GM11168 (cell line): ENCODE results near the gene RYR2.

ENCODE experiments used
- in situ Hi-C: fragments of 300-500 bp; cut with MboI; formaldehyde crosslinking; loops from one replicate; pipeline ENCODE4 v1.12.0; 2022; ENCODE audit warnings: low sequenced_read_pairs; ENCODE audit not compliant: unreplicated experiment

Gene RYR2

GRCh38 chr1:237500566-237500965 is 458.6 kb downstream of the RYR2 start:
- in situ Hi-C loops: no loop called here

- in situ Hi-C loops: no loop called here
Measured at GRCh38 chr1:237503292-237503691, 461.3 kb downstream of the RYR2 start.

DNA sequence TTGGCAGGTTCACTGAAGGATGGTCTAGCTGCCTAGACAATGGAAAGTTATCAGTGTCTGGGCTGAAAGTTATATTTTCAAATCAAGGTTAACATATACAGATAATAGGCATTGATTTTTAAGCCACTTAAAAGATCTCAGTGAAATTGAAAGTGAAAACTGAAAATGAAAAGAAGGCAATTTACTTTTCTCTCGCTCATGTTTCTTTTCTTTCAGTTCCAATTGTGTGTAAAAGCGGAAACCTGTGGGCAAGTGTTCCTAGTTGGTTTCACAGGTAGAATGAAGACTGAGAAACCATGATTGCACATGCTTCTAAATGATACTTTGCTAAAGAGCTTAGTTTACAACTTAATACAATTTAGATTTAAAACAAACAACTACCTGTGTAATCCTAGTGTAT is 465.0 kb downstream of the RYR2 start:
- in situ Hi-C loops: no loop called here

DNA sequence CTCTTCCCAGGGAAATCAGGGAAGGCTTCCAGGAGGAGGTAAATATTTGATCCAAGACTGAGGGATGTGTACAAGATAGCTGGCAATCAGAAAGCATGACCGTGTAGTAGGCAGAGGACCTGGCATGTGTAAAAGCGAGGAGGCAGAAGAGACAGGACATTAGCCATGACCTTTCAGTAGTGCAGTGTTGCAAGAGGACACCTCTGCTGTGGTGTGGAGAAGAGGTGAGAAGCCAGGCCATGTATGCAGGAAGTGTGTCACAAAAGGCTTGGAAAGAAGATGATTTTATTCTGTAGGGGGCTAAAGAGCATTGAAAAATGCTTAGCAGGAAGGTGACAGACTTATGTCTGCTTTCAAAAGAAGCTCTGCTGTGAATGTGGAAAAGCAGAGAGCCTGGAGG is 467.8 kb downstream of the RYR2 start:
- in situ Hi-C loops: no loop called here

- in situ Hi-C loops: no loop called here
Measured at GRCh38 chr1:237525102-237525501, 483.1 kb downstream of the RYR2 start.

- in situ Hi-C loops: no loop called here
Measured at GRCh38 chr1:237527761-237528160, 485.8 kb downstream of the RYR2 start.

DNA sequence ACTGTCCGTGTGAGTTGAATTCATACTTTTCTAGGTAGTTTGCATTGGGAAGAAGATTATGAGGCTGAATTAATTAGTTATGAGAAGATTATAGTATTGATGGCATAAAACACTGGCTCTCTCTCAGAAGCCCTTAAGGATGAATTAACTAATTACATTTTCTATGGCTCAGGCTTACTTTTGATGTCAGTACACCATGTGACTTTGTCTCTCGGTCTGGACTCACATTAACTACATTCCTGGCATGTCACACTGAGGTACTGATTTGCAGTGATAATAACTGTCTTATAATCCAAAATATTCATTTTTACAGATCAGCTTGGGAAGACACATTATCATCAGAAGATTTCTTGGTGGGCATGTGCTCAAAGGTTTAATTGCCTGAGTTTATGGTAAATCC is 486.6 kb downstream of the RYR2 start:
- in situ Hi-C loops: no loop called here

DNA sequence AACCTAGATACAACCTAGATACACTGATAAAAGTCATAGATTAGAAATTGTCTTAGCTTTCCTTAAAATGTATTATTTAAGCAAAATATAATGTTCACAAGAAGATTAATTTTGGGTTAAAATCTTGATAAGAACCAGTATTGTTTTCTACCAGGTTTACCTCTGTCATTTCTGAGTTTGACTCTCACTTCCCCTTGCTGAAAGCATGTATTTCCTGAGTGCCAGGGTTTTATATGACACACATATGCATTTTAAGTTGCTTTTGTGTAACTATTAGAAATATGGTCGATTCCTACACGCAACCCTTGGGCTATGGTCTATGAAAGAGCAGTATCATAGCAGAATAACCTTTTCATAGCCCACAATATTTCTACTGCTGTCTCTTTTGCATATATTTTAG is 497.1 kb downstream of the RYR2 start:
- in situ Hi-C loops: no loop called here

GRCh38 chr1:237542525-237543418 is 500.8 kb downstream of the RYR2 start:
- in situ Hi-C loops: no loop called here

DNA sequence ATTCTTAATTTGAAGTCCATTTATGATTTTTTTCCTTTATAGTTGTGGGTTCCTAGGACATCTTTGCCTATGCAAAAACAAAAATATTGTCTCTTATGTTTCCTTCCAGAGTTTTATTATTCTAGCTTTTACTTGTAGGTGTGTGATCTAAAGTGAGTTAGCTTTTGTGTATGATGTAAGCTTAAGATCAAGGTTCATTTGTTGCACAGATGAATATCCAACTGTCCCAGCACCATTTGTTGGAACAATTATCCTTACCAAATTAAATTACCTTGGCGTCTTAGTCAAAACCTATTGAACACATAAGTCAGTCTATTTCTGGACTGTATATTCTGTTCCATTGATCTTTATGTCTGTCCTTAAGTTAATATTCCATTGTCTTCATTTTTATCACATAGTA is 511.1 kb downstream of the RYR2 start:
- in situ Hi-C loops: no loop called here

GRCh38 chr1:237556911-237557310 is 514.9 kb downstream of the RYR2 start:
- in situ Hi-C loops: no loop called here

- in situ Hi-C loops: no loop called here
Measured at GRCh38 chr1:237562242-237562823, 520.3 kb downstream of the RYR2 start.

DNA sequence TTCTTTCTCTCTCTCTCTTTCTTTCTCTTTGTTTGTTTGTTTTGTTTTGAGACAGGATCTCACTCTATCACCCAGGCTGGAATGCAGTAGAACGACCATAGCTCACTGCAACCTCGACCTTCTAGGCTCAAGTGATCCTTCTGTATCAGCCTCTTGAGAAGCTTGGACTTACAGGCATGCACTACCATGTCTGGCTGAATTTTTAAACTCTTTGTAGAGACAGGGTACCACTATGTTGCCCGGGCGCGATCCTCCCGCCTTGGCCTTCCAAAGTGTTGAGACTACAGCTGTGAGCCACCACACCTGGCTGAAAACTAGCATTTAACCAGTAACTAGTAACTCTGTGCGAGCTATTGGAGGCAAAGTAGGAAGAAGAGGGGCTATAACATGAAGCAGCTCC is 523.3 kb downstream of the RYR2 start:
- in situ Hi-C loops: no loop called here

DNA sequence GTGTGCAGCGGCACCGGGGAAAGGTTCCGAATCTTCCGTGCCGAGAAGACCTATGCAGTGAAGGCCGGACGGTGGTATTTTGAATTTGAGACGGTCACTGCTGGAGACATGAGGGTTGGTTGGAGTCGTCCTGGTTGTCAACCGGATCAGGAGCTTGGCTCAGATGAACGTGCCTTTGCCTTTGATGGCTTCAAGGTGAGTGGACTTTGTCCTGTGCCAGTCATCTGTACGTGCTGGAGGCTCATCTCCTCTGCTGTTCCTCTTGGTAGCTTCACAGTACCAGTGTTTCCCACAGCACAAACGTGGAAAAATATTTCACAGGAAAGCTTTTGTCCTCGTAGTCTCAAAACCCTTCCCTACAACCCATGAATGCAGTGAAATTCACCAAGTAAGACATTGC is 524.6 kb downstream of the RYR2 start:
- in situ Hi-C loops: no loop called here

DNA sequence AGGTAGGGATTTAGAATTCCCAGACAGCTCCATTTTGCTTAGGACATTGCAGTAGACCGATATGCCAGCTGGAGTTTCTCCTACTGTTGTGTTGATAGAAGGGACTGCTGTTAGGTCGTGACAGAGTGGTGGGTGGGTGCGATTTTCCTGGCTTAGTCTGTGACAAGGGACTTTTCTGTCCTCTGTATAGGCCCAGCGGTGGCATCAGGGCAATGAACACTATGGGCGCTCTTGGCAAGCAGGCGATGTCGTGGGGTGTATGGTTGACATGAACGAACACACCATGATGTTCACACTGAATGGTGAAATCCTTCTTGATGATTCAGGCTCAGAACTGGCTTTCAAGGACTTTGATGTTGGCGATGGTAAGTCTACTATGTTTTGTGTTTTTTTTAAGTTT is 527.0 kb downstream of the RYR2 start:
- in situ Hi-C loops: no loop called here

DNA sequence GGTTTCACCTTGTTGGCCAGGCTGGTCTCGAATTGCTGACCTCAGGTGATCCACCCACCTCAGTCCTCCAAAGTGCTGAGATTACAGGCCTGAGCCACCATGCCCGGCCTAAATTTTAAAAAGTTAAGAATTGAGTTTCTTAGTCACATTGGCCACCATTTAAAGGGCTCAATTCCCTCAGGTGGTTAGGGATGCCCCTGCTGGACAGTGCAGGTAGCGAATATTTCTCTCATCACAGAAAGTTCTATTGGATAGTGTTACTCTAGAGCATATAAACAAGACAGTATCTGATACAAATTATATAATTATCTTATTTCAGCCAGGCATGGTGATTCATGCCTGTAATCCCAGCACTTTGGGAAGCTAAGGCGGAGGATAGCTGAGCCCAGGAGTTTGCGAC is 528.5 kb downstream of the RYR2 start:
- in situ Hi-C loops: no loop called here

DNA sequence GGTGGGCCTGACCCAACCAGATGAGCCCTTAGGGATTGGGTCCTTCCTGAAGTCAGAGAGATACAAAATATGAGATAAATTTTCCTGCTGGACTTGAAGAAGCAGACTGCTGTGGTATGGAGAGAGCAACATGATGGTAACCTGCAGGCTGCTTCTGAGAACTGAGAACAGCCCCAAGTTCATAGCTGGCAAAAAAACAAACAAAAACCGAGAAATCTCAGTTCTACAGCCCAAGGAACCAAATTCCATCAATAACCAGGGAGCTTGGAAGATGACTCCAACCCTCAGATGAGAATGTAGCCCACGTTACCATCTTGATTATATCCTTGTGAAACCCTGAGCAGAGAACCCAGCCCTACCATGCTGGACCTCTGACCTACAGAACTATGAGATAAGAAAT is 532.6 kb downstream of the RYR2 start:
- in situ Hi-C loops: no loop called here

- in situ Hi-C loops: no loop called here
Measured at GRCh38 chr1:237578540-237578939, 536.6 kb downstream of the RYR2 start.

DNA sequence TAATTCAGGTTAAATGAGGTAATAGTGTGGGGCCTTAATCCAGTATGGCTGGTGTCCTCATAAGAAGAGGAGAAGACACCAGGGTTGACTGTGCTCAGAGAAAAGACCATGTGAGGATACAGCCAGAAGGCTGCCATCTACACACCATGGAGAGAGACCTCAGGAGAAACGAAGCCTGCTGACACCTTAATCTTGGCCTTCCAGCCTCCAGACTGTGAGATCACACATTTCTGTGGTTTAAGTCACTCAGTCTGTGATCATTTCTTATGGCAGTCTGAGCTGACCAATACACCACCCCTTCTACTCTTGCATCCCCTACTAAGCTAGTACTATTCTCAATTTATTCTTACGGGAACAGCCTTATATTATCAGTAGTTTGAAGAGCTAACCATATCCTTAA is 538.7 kb downstream of the RYR2 start:
- in situ Hi-C loops: no loop called here

DNA sequence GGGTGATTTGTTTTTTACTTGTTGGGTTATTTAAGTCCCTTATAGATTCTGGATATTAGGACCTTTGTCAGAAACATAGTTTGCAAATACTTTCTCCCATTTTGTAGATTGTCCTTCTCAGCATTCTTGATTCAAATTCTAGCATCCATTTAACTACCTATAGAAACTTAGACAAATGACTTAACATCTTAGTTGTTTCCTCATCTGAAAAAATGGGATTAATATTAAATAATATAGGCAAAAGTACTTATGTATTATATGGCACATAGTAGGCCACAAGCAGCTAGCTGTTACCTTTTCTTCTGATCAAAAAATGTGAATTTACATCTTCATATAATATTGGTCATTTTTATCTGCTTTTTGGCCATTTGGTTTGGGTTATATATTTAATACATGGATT is 541.3 kb downstream of the RYR2 start:
- in situ Hi-C loops: no loop called here

DNA sequence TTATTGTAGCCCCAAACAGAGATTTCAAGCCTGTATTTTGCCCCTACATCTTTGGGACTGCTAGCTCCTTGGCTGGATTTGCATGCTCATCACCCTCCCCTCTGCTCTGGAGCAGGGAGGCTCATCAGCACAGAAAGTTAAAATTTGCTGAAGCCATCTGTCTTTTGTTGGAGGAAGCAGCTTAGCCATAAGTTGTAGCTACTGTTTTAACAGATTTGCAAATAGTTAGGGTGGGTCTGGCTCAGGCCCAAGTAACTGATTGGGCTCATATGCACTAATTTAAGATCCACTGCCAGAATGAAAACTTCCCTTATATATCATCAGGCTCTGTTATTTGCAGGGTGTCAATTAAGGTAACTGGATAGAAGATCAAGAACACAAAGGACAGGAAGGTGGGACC is 541.8 kb downstream of the RYR2 start:
- in situ Hi-C loops: no loop called here

DNA sequence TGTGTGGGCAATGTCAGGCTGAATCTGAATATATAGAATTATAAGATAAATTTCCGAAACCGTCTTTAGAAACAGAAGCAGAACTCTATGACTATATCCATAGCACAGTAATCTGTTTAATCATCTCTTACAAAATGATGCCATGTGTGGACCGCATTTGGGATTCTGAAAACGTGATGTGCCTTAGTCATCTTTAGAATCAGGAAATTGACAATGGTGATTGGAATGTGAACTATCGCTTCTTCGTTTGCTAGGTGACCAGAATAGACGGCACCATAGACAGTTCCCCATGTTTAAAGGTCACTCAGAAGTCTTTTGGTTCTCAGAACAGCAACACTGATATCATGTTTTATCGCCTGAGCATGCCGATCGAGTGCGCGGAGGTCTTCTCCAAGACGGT is 548.4 kb downstream of the RYR2 start:
- in situ Hi-C loops: no loop called here
